Measurements from ENCODE around the gene GALNT15.

The GALNT15 gene

GRCh38 chr3:16219777-16220176, 45.3 kb downstream of the GALNT15 start:
- no peaks in the 10 kb centered on the region for H3K27me3 ChIP-seq (ENCODE audit: control insufficient read depth, insufficient read depth, low read length)
- H3K4me3 ChIP-seq (ENCODE audit: low read length), result no peak overlapping the region
- no peaks in the 10 kb centered on the region for H3K9me3 ChIP-seq (ENCODE audit: control insufficient read depth, low read length)
- H3K36me3 ChIP-seq (ENCODE audit: control insufficient read depth, insufficient read depth, low read length), result no peaks in the 10 kb centered on the region
- H3K4me1 ChIP-seq (ENCODE audit: control insufficient read depth, insufficient read depth, low read length), result no peaks in the 10 kb centered on the region
- H3K9ac ChIP-seq (ENCODE audit: low read length), result no peak overlapping the region

DNA sequence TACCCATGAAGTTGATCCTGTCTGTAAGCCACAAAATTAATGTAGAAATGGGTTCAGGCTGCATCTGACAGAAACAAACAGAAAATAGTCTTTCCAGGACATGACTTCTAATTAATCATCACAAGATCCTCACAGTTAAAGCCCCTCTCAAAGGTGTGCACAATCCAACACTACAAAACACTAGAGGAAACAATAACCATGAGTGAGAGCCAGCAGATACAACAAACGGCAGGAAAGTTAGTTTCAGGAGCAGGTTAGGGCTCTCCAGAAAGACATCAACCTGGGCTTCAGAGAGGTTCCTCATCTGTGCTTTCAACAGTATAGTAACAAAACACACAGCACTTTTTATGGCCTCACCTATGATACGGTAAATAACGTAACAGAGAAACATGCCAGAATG, 47.5 kb downstream of the GALNT15 start:
- no peaks in the 10 kb centered on the region for H3K9me3 ChIP-seq (ENCODE audit: control insufficient read depth, low read length)
- no peaks in the 10 kb centered on the region for H3K27me3 ChIP-seq (ENCODE audit: control insufficient read depth, insufficient read depth, low read length)
- no peaks in the 10 kb centered on the region for H3K36me3 ChIP-seq (ENCODE audit: control insufficient read depth, insufficient read depth, low read length)
- no peak overlapping the region for H3K4me3 ChIP-seq (ENCODE audit: low read length)
- H3K9ac ChIP-seq (ENCODE audit: low read length), result no peak overlapping the region
- H3K4me1 ChIP-seq (ENCODE audit: control insufficient read depth, insufficient read depth, low read length), result no peaks in the 10 kb centered on the region

DNA sequence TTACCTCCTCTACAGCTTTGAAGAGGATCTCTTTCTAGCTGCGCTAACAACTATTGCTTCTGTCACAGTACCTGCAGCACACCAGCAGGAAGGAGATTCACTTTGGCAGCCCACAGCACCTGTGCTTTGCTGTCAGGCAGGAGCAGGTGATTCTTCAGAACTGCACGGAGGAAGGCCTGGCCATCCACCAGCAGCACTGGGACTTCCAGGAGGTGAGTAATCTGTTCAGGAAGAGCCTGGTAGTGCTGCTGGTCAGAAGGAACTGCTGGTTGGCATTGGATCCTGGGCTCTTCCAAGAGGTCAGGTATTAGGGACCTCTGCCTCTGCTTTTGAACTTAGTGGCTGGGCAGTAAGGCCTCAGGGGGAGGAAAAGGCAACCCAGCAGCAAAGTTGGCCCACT, 48.1 kb downstream of the GALNT15 start:
- Histone ChIP-seq H3K9ac (ENCODE audit: low read length) (no peak overlapping the region), H3K4me1 (ENCODE audit: control insufficient read depth, insufficient read depth, low read length) (no peaks in the 10 kb centered on the region), H3K27me3 (ENCODE audit: control insufficient read depth, insufficient read depth, low read length) (no peaks in the 10 kb centered on the region), H3K4me3 (ENCODE audit: low read length) (no peak overlapping the region), H3K9me3 (ENCODE audit: control insufficient read depth, low read length) (no peaks in the 10 kb centered on the region), H3K36me3 (ENCODE audit: control insufficient read depth, insufficient read depth, low read length) (no peaks in the 10 kb centered on the region)

GRCh38 chr3:16224325-16224724, 49.8 kb downstream of the GALNT15 start:
- no peak overlapping the region for H3K4me3 ChIP-seq (ENCODE audit: low read length)
- no peaks in the 10 kb centered on the region for H3K9me3 ChIP-seq (ENCODE audit: control insufficient read depth, low read length)
- no peak overlapping the region for H3K9ac ChIP-seq (ENCODE audit: low read length)
- no peaks in the 10 kb centered on the region for H3K36me3 ChIP-seq (ENCODE audit: control insufficient read depth, insufficient read depth, low read length)
- no peaks in the 10 kb centered on the region for H3K4me1 ChIP-seq (ENCODE audit: control insufficient read depth, insufficient read depth, low read length)
- H3K27me3 ChIP-seq (ENCODE audit: control insufficient read depth, insufficient read depth, low read length), result no peaks in the 10 kb centered on the region

DNA sequence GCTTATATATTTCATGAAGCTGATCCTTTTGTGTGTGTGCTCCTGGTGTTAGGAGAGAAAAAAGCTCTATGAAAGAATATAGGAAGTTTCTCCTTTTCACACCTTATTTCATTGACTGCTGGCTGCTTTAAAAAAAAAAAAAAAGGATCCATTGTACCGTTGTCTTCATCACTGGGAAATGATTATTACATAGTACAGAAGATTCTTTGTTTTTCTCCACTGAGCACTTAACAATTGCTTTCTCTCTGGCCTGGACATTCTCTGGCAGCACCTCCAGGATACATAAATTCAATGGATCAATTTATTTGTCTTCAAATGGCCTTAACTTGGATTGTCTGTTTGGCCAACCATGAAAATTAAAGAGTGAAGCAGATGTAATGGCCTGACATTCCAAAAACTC, 53.1 kb downstream of the GALNT15 start:
- H3K27me3 ChIP-seq (ENCODE audit: control insufficient read depth, insufficient read depth, low read length), result no peaks in the 10 kb centered on the region

DNA sequence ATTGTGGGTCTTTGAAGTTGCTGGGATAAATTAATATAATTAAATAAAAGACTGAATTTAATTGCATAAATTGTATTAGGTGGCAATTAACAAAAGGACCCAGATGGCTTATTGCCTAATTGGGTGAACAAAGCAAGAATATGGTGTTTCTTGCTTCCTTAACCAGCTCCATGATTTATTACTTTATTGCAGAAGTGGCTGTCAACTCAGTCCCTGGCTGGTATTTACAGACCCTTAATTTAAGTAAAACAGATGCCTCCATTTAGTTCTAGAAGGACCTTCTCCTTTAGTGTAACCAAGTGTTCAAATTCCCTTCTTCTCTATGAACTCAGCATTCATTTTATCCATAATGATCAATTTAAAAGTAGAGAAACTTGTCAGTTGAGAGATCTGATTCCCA, 55.2 kb downstream of the GALNT15 start:
- Histone ChIP-seq H3K9me3 (ENCODE audit: control insufficient read depth, low read length) (no peaks in the 10 kb centered on the region), H3K4me3 (ENCODE audit: low read length) (no peak overlapping the region), H3K36me3 (ENCODE audit: control insufficient read depth, insufficient read depth, low read length) (no peaks in the 10 kb centered on the region), H3K27me3 (ENCODE audit: control insufficient read depth, insufficient read depth, low read length) (no peaks in the 10 kb centered on the region), H3K9ac (ENCODE audit: low read length) (no peak overlapping the region), H3K4me1 (ENCODE audit: control insufficient read depth, insufficient read depth, low read length) (no peaks in the 10 kb centered on the region)

More for the DNA sequence above, 53.1 kb downstream of the GALNT15 start:
- Histone ChIP-seq H3K4me1 (ENCODE audit: control insufficient read depth, insufficient read depth, low read length) (no peaks in the 10 kb centered on the region), H3K36me3 (ENCODE audit: control insufficient read depth, insufficient read depth, low read length) (no peaks in the 10 kb centered on the region), H3K9ac (ENCODE audit: low read length) (no peak overlapping the region), H3K9me3 (ENCODE audit: control insufficient read depth, low read length) (no peaks in the 10 kb centered on the region), H3K4me3 (ENCODE audit: low read length) (no peak overlapping the region)

GRCh38 chr3:16231983-16232382, 57.5 kb downstream of the GALNT15 start:
- no peak overlapping the region for H3K4me3 ChIP-seq (ENCODE audit: low read length)
- H3K4me1 ChIP-seq (ENCODE audit: control insufficient read depth, insufficient read depth, low read length), result no peaks in the 10 kb centered on the region
- no peaks in the 10 kb centered on the region for H3K27me3 ChIP-seq (ENCODE audit: control insufficient read depth, insufficient read depth, low read length)
- H3K9ac ChIP-seq (ENCODE audit: low read length), result no peak overlapping the region
- H3K9me3 ChIP-seq (ENCODE audit: control insufficient read depth, low read length), result no peaks in the 10 kb centered on the region
- H3K36me3 ChIP-seq (ENCODE audit: control insufficient read depth, insufficient read depth, low read length), result no peaks in the 10 kb centered on the region

GRCh38 chr3:16233806-16234205, 59.3 kb downstream of the GALNT15 start:
- no peaks in the 10 kb centered on the region for H3K4me1 ChIP-seq (ENCODE audit: control insufficient read depth, insufficient read depth, low read length)

GRCh38 chr3:16234281-16234680, 59.8 kb downstream of the GALNT15 start:
- Histone ChIP-seq H3K9ac (ENCODE audit: low read length) (no peak overlapping the region), H3K9me3 (ENCODE audit: control insufficient read depth, low read length) (no peaks in the 10 kb centered on the region), H3K4me1 (ENCODE audit: control insufficient read depth, insufficient read depth, low read length) (no peaks in the 10 kb centered on the region), H3K27me3 (ENCODE audit: control insufficient read depth, insufficient read depth, low read length) (no peaks in the 10 kb centered on the region), H3K4me3 (ENCODE audit: low read length) (no peak overlapping the region), H3K36me3 (ENCODE audit: control insufficient read depth, insufficient read depth, low read length) (no peaks in the 10 kb centered on the region)

More at GRCh38 chr3:16233806-16234205, 59.3 kb downstream of the GALNT15 start:
- Histone ChIP-seq H3K36me3 (ENCODE audit: control insufficient read depth, insufficient read depth, low read length) (no peaks in the 10 kb centered on the region), H3K4me3 (ENCODE audit: low read length) (no peak overlapping the region), H3K9me3 (ENCODE audit: control insufficient read depth, low read length) (no peaks in the 10 kb centered on the region), H3K27me3 (ENCODE audit: control insufficient read depth, insufficient read depth, low read length) (no peaks in the 10 kb centered on the region), H3K9ac (ENCODE audit: low read length) (no peak overlapping the region)

DNA sequence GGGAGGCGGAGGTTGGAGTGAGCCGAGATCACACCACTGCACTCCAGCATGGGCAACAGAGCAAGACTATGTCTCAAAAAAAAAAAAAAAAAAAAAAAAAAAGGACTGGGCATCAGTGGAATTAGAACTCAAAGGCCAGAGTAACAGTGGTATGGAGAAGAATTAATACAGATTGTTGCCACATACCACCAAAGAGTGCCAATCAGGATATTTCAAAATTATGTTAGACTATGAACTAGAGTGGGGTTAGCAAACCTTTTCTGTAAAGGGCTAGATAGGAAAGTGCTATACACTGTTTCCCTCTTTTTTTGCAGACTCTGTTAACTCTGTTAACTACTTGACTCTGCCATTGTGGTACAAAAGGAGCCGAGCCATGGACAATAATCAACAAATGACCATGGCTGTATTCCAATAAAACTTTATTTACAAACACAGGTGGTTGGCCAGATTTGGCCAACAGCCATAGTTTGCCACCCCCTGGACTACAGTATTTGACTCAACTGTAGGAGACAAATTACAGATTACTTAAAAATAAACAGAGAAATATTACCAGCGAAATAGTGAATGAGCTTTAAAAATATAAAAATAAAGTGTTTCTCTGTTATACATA, 61.7 kb downstream of the GALNT15 start:
- no peaks in the 10 kb centered on the region for H3K4me1 ChIP-seq (ENCODE audit: control insufficient read depth, insufficient read depth, low read length)
- no peaks in the 10 kb centered on the region for H3K27me3 ChIP-seq (ENCODE audit: control insufficient read depth, insufficient read depth, low read length)
- H3K4me3 ChIP-seq (ENCODE audit: low read length), result no peak overlapping the region
- H3K9ac ChIP-seq (ENCODE audit: low read length), result no peak overlapping the region
- no peaks in the 10 kb centered on the region for H3K9me3 ChIP-seq (ENCODE audit: control insufficient read depth, low read length)
- no peaks in the 10 kb centered on the region for H3K36me3 ChIP-seq (ENCODE audit: control insufficient read depth, insufficient read depth, low read length)

GRCh38 chr3:16236856-16237393, 62.4 kb downstream of the GALNT15 start:
- Histone ChIP-seq H3K9me3 (ENCODE audit: control insufficient read depth, low read length) (no peaks in the 10 kb centered on the region), H3K4me3 (ENCODE audit: low read length) (no peak overlapping the region), H3K36me3 (ENCODE audit: control insufficient read depth, insufficient read depth, low read length) (no peaks in the 10 kb centered on the region), H3K9ac (ENCODE audit: low read length) (no peak overlapping the region), H3K27me3 (ENCODE audit: control insufficient read depth, insufficient read depth, low read length) (no peaks in the 10 kb centered on the region), H3K4me1 (ENCODE audit: control insufficient read depth, insufficient read depth, low read length) (no peaks in the 10 kb centered on the region)

DNA sequence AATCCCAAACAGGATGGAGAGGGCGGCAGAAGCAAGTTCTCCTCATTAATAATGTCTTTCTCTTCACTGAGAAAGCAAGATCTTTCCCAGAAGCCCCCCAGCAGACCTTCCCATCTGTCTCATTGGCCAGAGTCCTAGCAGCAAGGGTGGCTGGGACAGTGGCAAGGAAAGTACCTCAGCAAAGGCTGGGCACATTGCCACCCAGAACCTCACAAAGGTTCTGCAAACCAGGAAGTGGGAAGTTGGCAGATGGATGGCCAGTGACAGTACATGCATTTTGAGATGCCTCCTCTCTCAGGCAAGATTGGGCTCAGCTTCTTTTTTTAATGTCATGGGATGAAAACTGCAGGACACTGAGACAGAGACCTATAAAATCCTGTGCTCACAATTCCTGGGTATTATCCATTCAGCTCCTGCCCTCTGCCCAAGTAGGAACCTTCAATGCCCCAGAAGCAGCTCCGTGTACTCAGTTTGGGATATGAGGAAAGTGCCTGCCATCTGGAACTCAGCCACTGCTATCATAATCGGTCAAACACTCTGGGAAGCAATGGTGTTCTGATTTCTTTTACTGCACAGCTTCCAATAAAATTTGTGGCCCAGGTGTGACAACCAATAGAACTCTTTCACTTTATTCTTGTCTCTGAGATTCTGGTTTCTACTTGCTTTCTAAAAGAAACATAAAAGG, 64.7 kb downstream of the GALNT15 start:
- Histone ChIP-seq H3K27me3 (ENCODE audit: control insufficient read depth, insufficient read depth, low read length) (no peaks in the 10 kb centered on the region), H3K9ac (ENCODE audit: low read length) (no peak overlapping the region), H3K4me1 (ENCODE audit: control insufficient read depth, insufficient read depth, low read length) (no peaks in the 10 kb centered on the region), H3K36me3 (ENCODE audit: control insufficient read depth, insufficient read depth, low read length) (no peaks in the 10 kb centered on the region), H3K4me3 (ENCODE audit: low read length) (no peak overlapping the region), H3K9me3 (ENCODE audit: control insufficient read depth, low read length) (no peaks in the 10 kb centered on the region)
